GDM1 (cell line): Measurements from ENCODE around the gene ZNF385C.
"Not testable (repeated sequence)": the region's sequence is repeated elsewhere in the genome, so short reads cannot be mapped to it uniquely, and the experiment has no call there.

Experiments used
- DNase-seq: peaks from one replicate; lab custom pipeline; 2025; lab: John Stamatoyannopoulos, UW

The ZNF385C gene

GRCh38 chr17:42097691-42098631, at the start of gene ZNF385C:
Gene ZNF385C (minus strand): TSS chr17:42098473. CDS start chr17:42063056, 35,417 bp downstream.
- DNase-seq, result no peak

- no peak for DNase-seq
Observed at GRCh38 chr17:42146911-42147607, 48.8 kb upstream of the ZNF385C start.

GRCh38 chr17:42143138-42143537, 44.9 kb upstream of the ZNF385C start:
- DNase-seq, result not testable (repeated sequence)

GRCh38 chr17:42142371-42142896, 44.2 kb upstream of the ZNF385C start:
- DNase-seq, result no peak

- DNase-seq, result no peak
Observed at GRCh38 chr17:42141382-42141781, 43.1 kb upstream of the ZNF385C start.

GRCh38 chr17:42140690-42141089, 42.4 kb upstream of the ZNF385C start:
- DNase-seq, result not testable (repeated sequence)

- no peak for DNase-seq
Observed at GRCh38 chr17:42138749-42139492, 40.6 kb upstream of the ZNF385C start.

GRCh38 chr17:42136654-42137051, 38.4 kb upstream of the ZNF385C start:
- no peak for DNase-seq

GRCh38 chr17:42135664-42136653, 37.7 kb upstream of the ZNF385C start:
- no peak for DNase-seq

- DNase-seq, result no peak
Observed at GRCh38 chr17:42135151-42135550, 36.9 kb upstream of the ZNF385C start.

GRCh38 chr17:42133461-42134041, 35.3 kb upstream of the ZNF385C start:
- DNase-seq, result no peak

GRCh38 chr17:42132941-42133340, 34.7 kb upstream of the ZNF385C start:
- DNase-seq, result peak; percentile 69

- DNase-seq, result peak; percentile 60
Observed at GRCh38 chr17:42131981-42132432, 33.7 kb upstream of the ZNF385C start.

GRCh38 chr17:42131232-42131631, 33.0 kb upstream of the ZNF385C start:
- no peak for DNase-seq

GRCh38 chr17:42130310-42130936, 32.1 kb upstream of the ZNF385C start:
- DNase-seq, result no peak

- no peak for DNase-seq
Observed at GRCh38 chr17:42129109-42129837, 31.0 kb upstream of the ZNF385C start.

- DNase-seq, result no peak
Observed at GRCh38 chr17:42127414-42127813, 29.1 kb upstream of the ZNF385C start.

- DNase-seq, result no peak
Observed at GRCh38 chr17:42126836-42127235, 28.6 kb upstream of the ZNF385C start.

GRCh38 chr17:42125565-42125964, 27.3 kb upstream of the ZNF385C start:
- no peak for DNase-seq
